HG02884 (cell line): ENCODE data around the gene USP6.
"Not testable (repeated sequence)": the region's sequence is repeated elsewhere in the genome, so short reads cannot be mapped to it uniquely, and the experiment has no call there.

ENCODE experiments used
- ATAC-seq: cut with Tn5 transposase; IDR thresholded peaks from one replicate; pipeline ENCODE4 v1.9.1; 2021; ENCODE audit warnings: mild to moderate bottlenecking, moderate library complexity; ENCODE audit not compliant: unreplicated experiment

USP6 gene

GRCh38 chr17:5121186-5121841 lies 5.5 kb downstream of the USP6 start:
- ATAC-seq, result no peak

GRCh38 chr17:5122056-5122455 lies 6.2 kb downstream of the USP6 start:
- not testable (repeated sequence) for ATAC-seq

DNA sequence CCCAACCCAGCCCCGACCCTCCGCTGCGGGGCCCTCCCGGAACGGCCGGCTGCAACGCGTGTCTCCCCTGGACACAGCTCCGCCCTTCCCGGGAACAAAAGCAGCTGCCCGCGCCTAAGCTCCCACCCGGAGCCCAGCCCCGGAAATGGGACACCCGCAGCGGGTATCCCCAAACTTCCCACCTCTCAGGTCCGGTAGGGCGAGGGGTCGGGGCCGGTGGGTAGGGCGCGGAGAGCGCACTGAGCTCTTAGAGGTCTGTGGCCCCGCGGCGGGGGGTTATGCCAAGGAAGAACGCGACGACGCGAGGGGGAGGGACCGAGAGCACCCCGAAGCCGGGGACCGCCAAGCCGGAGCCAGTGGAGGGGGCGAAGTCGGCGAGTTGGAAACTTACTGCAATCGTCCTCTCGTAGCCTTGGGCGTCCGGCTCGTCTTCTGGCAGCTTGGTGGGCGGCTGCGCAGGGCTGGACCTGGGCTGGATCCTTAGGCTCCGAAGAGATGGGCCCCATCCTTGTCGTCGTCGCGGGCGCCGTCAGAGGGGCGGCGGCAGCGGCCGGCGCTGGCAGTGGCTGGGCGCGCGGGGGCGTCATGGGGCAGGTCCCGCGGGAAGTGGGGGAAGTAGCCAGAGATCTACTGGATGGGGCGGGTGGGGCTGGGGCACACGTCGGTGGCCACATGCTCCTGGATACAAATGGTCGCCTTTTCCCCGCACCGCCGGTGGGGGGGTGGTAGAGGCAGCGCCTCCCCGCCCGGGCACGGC lies 6.9 kb downstream of the USP6 start:
- ATAC-seq, result no peak

GRCh38 chr17:5123343-5124124 lies 7.7 kb downstream of the USP6 start:
- no peak for ATAC-seq

DNA sequence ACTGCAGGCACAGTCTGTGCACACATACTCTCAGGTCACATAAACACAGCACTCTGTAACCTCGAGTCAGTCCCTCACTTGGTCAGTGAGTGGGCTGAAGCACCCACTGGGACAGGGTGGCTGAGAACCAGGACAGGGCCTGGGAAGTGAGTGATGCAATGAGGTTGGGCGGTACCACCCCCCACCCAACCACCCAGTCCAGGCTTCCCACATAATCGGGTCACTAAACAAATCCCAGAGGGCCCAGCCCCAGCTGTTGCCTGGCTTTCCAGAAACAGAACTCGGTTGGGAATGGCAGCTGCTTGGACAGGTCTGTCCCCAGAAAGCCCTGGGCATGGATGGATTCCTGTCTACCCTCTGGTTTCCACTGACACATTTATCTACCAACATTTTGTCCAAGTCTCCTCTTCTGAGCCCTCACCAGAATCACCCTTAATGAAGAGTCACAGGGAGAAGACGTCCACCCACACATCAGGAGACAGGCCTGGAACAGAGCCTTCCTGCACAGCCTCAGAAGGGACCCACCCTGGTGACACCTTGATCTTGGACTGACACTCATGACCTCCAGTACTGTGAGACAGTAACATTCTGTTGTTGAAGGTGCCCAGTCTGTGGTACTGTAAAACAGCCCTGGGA lies 8.4 kb downstream of the USP6 start:
- ATAC-seq, result not testable (repeated sequence)

DNA sequence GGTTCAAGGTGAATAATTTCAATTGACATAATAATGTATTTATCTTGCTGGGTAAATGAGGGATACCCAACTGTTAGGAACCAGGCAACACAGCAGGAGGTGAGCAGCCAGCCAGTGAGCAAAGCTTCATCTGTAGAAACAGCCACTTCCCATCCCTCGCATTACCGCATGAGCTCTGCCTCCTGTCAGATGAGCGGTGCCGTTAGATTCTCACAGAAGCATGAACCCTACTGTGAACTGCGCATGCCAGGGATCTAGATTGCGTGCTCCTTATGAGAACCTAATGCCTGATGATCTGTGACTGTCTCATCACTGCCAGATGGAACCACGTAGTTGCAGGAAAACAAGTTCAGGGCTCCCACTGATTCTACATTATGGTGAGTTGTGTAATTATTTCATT lies 9.1 kb downstream of the USP6 start:
- ATAC-seq, result not testable (repeated sequence)

- ATAC-seq, result no peak
These were observed 11.1 kb downstream of the USP6 start for GRCh38 chr17:5126719-5127488.

GRCh38 chr17:5127910-5128309 lies 12.1 kb downstream of the USP6 start:
- ATAC-seq, result no peak

DNA sequence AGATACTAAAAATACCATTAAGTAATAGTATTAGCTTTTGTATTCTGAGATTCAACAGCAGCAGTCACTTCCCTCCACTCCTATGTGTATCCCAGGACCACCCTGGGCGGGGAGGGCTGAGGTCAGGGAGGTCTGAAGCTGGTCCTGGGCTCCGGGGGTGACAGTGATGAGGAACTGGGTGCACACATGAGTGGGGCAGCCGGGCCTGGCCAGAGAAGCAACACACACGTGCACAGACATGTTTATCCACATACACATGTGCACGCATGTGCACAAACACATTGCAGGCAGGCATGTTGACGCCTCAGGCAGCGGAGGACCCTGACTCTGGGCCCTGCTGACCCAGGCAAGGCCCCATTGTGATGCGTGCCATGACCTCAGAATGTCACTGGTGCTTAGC lies 12.6 kb downstream of the USP6 start:
- not testable (repeated sequence) for ATAC-seq

GRCh38 chr17:5128905-5129535 lies 13.2 kb downstream of the USP6 start:
- ATAC-seq, result no peak

- ATAC-seq, result not testable (repeated sequence)
These were observed 13.9 kb downstream of the USP6 start for GRCh38 chr17:5129770-5130169.

DNA sequence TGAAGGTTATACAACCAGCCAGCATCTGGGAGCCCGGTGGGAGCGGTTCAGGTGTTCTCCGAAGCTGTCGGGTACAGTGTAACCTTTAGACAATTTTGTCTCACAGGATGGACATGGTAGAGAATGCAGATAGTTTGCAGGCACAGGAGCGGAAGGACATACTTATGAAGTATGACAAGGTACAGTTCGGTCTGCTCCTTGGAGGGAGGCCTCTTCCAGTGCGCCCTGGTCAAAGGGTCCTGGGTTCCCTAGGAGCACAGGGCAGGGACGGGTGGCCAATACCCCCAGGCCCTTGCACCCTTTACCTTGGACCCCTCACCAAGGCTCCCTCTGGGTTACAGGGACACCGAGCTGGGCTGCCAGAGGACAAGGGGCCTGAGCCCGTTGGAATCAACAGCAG lies 14.4 kb downstream of the USP6 start:
- ATAC-seq, result not testable (repeated sequence)

- not testable (repeated sequence) for ATAC-seq
These were observed 14.9 kb downstream of the USP6 start for GRCh38 chr17:5130687-5131086.

GRCh38 chr17:5131146-5131715 lies 15.4 kb downstream of the USP6 start:
- ATAC-seq, result no peak

DNA sequence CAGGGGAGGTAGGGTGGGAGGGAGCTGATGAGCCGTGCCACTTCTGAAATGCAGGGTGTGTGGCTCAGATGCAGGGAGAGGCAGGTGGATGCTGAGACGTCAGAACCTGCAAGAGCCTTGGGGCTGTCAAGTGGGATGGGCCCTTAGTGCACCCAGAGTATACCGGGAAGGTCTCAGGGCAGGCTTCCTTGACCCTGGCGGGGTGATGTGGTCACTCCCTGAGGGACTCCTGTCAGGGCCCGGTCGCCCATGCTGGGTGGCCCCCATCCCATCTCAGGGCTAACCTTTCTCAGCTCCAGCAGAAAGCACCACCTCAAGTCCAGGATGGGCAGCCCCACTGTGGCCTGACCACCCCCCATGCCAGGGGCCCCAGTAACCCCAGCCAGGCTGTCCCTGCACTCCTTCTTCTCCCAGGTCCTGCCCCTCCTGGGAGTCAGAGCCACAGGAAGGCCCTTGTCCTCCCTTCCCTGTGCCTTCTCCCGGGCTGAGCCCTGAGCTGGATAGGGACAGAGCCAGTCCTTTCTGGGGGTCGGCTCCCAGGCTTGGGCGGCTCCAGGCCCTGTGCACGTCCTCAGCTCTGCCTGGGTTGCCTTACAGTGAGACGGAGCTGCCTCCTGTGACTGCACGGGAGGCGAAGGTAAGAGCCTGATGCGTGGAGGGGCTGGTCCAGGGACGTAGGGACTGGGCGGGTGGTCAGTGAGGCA lies 16.1 kb downstream of the USP6 start:
- ATAC-seq, result not testable (repeated sequence)

DNA sequence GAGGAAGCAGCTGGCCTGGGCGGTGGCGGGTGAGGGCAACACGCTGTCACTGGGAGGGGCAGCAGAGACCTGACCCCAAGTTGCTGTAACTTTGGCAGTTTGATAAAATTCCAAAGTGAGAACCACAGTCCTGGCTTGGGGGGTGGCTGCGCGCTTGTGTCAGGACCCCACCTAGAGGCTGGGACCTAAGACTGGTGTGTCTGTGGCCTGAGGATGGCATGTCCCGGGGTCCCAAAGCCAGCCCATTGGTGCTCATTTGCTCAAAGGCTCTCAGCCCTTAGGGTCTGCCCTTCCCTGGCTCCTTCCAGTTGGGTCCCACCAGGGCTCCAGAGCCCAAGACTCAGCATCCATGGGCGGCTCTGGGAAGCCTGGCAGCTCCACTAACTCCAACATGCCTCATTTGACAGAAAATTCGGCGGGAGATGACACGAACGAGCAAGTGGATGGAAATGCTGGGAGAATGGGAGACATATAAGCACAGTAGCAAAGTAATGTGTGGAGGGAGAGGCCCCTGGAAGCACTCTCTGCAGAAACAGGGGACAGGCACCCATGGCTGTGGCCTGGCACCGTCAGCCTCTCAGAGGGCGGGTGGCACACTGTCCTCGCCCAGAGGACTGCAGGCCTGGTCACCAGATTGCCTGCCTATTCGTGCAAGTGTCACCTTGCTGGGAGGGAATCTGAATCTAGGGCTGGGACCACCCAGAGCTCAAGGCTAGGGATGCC lies 16.8 kb downstream of the USP6 start:
- not testable (repeated sequence) for ATAC-seq

DNA sequence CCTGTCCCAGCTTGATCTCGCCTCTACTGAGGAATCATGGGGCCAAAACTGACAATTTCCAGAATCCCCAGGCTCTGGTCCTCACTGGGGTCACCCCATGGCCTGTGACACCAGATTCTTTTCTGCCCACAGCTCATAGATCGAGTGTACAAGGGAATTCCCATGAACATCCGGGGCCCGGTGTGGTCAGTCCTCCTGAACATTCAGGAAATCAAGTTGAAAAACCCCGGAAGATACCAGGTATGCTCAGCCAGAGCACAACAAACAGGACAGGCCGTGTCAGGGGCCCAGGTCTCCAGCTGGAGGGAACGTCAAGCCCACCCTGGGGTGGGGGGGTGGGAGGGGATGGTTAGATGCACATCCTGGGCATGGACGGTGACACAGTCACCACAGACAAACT lies 17.5 kb downstream of the USP6 start:
- ATAC-seq, result no peak

- not testable (repeated sequence) for ATAC-seq
These were observed 18.1 kb downstream of the USP6 start for GRCh38 chr17:5133961-5134360.
